Immature natural killer cell (primary cell): ENCODE measurements around the gene CCDC9B. TPM values are rescaled to one million over a fixed set of nuclear protein-coding genes. Genes with fewer than 3 reads are reported as not detected.

Experiments
- DNase-seq, 3 donors: peaks; one replicate each; pipeline ENCODE4 v3.0.0; 2022; ENCODE audit warnings: mixed read lengths in 1 of 3
- H3K27ac Mint-ChIP-seq, 6 donors: one replicate each; pipeline ENCODE4 v1.8.0; 2020; ENCODE audit warnings: mixed read lengths in 6 of 6, mild to moderate bottlenecking in 5 of 6, inconsistent platforms in 4 of 6, moderate library complexity in 3 of 6
- H3K27me3 Mint-ChIP-seq, 3 donors: one replicate each; pipeline ENCODE4 v1.8.0; 2020 to 2021; ENCODE audit warnings: low read depth in 3 of 3, mild to moderate bottlenecking in 3 of 3, mixed read lengths in 3 of 3, moderate library complexity in 3 of 3, inconsistent platforms in 1 of 3
- H3K36me3 Mint-ChIP-seq, 3 donors: one replicate each; pipeline ENCODE4 v1.8.0; 2020; ENCODE audit warnings: mixed read lengths in 3 of 3, inconsistent platforms in 2 of 3, mild to moderate bottlenecking in 2 of 3
- H3K4me1 Mint-ChIP-seq, 2 donors: one replicate each; pipeline ENCODE4 v1.8.0; 2020; ENCODE audit warnings: inconsistent platforms in 2 of 2, mild to moderate bottlenecking in 2 of 2, mixed read lengths in 2 of 2, moderate library complexity in 1 of 2
- H3K4me3 Mint-ChIP-seq, 5 donors: one replicate each; pipeline ENCODE4 v1.8.0; 2020; ENCODE audit warnings: mild to moderate bottlenecking in 5 of 5, mixed read lengths in 5 of 5, inconsistent platforms in 3 of 5, moderate library complexity in 3 of 5
- H3K9me3 Mint-ChIP-seq, 6 donors: one replicate each; pipeline ENCODE4 v1.8.0; 2020; ENCODE audit warnings: mild to moderate bottlenecking in 6 of 6, mixed read lengths in 6 of 6, inconsistent platforms in 4 of 6, moderate library complexity in 3 of 6
- polyA plus RNA-seq, 3 donors: library from polyadenylated mRNA; unstranded; fragments of 300-500 nt; fragmentation: Illumina TruSeq; gene quantifications; one replicate each; pipeline ENCODE4 v1.2.3, GENCODE V29; 2021

Gene CCDC9B
- polyA plus RNA-seq, 3 donors from 2014 or later = 0.09 to 0.46 TPM; not detected in 1

DNA sequence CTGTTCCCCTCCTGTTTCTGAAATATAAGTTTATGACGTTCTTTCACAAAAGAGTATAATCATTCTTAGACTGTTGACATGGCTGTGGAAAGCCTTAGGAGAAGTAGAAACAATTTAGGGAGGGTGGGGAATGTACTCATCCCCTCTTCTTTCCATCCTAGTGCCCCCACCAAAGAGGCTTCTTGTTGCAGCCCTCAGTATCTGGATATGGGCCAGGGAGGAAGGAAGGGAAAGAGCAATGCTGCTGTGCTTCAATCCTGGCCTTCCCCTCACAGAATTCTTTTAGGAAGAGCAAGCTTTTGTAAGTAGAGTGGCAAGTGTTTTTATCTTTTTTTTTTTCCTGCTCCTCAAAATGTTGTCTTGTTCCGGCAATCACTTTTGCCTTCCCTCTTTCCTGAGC lies 15.6 kb downstream of the CCDC9B start:
- Mint-ChIP-seq H3K4me1 (peaks cover 56 to 61% of the 10 kb centered on the region in 2 donors), H3K27me3 (peaks cover 4 to 8% (median 6%) of the 10 kb centered on the region in 3 donors), H3K4me3 (peak overlapping the region; percentile 77 to 82 (median 80)), H3K27ac (peak overlapping the region in 3 of 6 donors; percentile 20 to 30 (median 26)), H3K36me3 (peaks cover 0 to 4% (median 0%) of the 10 kb centered on the region in 3 donors), H3K9me3 (no peaks in the 10 kb centered on the region)
- no peak for DNase-seq

DNA sequence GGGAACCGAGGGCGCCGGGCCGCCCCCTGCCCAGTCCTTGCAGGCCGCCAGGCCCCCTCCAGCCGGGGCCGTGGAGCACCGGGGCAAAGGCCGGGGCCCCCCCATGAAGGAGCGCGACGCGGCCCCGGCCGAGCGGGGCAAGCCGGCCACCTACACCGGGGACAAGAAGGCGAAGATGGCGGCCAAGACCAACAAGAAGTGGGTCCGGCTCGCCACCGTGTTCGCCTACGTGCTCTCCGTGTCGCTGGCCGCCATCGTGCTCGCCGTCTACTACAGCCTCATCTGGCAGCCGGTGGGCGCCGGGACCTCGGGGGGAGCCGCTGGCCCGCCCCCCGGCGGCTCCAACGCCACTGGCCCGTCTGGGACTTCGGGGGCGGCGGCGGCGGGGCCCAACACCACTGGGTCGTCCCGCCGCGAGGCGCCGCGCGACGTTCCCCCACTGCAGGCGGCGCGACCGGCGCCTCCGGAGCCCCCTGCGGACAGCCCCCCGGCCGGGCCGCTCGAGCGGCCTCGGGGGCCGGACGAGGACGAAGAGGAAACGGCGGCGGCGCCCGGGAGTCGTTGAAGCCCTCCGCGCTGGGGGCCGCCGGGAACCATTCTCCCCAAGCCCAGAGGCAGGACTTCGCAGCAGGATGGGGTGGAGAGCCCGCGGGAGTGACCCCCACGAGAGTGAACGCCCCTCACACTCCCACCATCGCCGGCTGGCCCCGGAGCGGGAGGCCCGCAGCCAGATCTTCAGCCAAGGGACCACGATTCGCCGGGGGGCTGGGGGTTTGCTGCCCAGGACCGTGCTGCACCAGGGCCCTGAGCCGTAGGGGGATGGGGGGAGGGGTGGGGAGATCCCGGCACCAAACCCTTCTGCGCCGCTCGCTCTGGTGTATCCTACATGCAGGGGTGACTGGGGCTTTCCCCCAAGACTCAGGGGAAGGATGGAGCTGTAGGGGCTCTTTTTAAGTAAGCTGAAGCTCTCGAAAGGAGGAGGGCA lies 16.5 kb downstream of the CCDC9B start:
- Mint-ChIP-seq H3K4me3 (peak overlapping the region; percentile 77 to 82 (median 80)), H3K36me3 (peaks cover 0 to 4% (median 0%) of the 10 kb centered on the region in 3 donors), H3K4me1 (peaks cover 56 to 64% of the 10 kb centered on the region in 2 donors), H3K9me3 (no peaks in the 10 kb centered on the region), H3K27me3 (peaks cover 6 to 8% (median 6%) of the 10 kb centered on the region in 3 donors), H3K27ac (peak overlapping the region in 2 of 6 donors; percentile 20 to 46)
- DNase-seq = peak in 1 of 3 donors; percentile 37

DNA sequence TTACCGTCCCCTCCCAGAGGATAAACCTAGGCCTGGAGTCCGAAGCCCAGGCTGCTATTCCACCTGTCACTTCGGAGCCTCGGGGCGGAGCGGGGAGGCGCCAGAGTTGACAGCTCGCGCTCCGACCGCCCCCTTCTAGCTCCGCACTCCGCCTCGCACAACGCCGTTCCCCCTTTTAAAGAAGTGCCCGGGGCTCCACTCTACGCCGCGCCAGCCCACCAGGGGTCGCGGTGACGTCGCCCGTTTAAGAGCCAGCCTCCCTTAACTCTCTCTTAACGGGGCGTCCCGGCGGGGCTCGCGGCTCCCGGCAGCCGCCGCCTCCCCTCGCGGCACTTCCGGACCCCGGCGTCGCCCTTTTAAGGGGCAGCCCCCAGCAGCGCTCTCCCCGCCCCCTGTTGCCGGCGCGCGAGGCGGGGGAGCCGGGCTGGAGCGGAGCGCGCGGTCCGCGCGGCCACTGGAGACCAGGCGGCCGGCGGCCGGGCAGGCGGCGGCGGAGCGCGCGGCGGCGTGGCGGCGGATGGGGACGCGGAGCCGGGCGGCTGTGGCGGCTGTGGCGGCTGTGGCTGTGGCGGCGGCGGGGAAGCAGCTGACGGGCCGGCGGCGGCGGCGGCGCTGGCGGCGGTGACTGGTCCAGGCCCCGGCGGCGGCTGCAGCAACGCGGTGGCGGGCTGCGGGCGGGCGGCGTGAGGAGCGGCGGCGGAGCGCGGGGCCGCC lies 17.3 kb downstream of the CCDC9B start, which contains the start of gene INAFM2:
Gene INAFM2, plus strand, starts transcription at position 454 of the 714 bp plus-strand sequence. CDS start 364 bp downstream, outside the sequence.
- H3K4me3 Mint-ChIP-seq = peak within 1 kb of the TSS; percentile 82 to 89 (median 86)
- H3K36me3 Mint-ChIP-seq = peaks cover 0 to 4% (median 0%) of the 10 kb centered on the region in 3 donors
- peak within 1 kb of the TSS; percentile 44 to 90 (median 76) for H3K27ac Mint-ChIP-seq
- H3K27me3 Mint-ChIP-seq = peaks cover 6 to 8% (median 6%) of the 10 kb centered on the region in 3 donors
- no peaks in the 10 kb centered on the region for H3K9me3 Mint-ChIP-seq
- peak; percentile 88 to 93 (median 92) for DNase-seq
- H3K4me1 Mint-ChIP-seq = peaks cover 56 to 57% of the 10 kb centered on the region in 2 donors

DNA sequence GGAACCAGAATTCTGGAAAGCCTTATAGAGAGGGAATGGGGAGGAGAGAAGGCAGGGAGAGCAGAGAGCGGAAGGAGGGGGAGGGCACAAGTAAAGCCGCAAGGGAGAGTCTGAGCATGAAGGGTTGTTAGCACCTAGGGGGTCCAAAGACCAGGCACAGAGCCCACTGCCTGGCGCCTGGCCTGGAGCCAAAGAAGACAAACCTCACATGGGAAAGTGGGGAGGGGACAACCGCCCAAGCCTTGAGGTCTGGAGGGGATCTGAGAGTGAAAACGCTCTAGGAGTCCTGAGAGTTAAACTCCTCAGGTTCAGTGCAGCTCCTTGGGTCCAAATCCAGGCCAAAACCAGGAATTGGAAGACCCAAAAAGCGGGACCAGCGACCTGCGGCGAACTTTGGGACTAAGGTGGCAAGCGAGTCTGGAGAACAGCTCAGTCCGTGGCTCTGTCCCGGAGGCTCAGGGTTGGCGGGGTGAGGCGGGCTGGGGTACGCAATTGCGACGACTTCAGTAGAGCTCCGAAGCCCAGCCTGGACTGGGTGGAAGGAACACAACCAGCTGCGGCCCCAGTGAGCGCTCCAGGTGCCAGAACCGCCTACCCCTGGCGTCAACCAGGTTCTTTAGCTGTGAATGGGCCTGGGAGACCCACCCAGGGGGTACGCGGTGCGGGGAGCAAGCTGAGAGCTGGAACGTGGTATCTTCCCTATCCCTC lies 18.1 kb downstream of the CCDC9B start:
- H3K4me1 Mint-ChIP-seq = peaks cover 48 to 52% of the 10 kb centered on the region in 2 donors
- peak overlapping the region; percentile 60 to 89 (median 86) for H3K4me3 Mint-ChIP-seq
- H3K36me3 Mint-ChIP-seq = peaks cover 0 to 4% (median 0%) of the 10 kb centered on the region in 3 donors
- no peaks in the 10 kb centered on the region for H3K9me3 Mint-ChIP-seq
- H3K27me3 Mint-ChIP-seq = peaks cover 5 to 8% (median 6%) of the 10 kb centered on the region in 3 donors
- no peak for DNase-seq
- H3K27ac Mint-ChIP-seq = peak overlapping the region; percentile 44 to 90 (median 76)

DNA sequence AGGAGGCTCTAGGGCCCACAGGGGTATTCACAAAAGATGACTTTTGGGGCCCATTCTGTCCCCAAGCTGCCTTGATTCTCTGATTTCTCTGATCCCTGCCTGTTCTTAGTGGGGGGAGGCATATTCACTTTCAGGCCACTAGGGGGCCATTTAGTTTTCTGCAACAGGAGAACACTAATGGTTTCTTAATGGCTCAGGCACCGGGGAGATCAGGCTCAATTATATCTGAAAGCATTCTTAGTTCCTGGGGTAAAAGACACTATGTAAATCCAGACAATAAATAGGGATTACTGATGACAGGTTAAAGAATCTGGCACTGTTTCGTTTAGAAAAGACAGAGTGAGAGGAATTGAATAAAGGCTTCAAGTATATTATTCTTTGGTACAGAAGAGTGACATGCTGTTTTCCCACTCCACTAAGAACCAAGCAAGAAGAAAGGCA lies 19.8 kb downstream of the CCDC9B start:
- peak overlapping the region in 4 of 5 donors; percentile 5 to 60 (median 23) for H3K4me3 Mint-ChIP-seq
- H3K36me3 Mint-ChIP-seq = peaks cover 0 to 4% (median 0%) of the 10 kb centered on the region in 3 donors
- H3K9me3 Mint-ChIP-seq = no peaks in the 10 kb centered on the region
- DNase-seq = peak; percentile 61 to 69 (median 62)
- H3K27ac Mint-ChIP-seq = peak overlapping the region in 5 of 6 donors; percentile 66 to 77 (median 72)
- peaks cover 35 to 46% of the 10 kb centered on the region in 2 donors for H3K4me1 Mint-ChIP-seq
- H3K27me3 Mint-ChIP-seq = peaks cover 5 to 8% (median 7%) of the 10 kb centered on the region in 3 donors

DNA sequence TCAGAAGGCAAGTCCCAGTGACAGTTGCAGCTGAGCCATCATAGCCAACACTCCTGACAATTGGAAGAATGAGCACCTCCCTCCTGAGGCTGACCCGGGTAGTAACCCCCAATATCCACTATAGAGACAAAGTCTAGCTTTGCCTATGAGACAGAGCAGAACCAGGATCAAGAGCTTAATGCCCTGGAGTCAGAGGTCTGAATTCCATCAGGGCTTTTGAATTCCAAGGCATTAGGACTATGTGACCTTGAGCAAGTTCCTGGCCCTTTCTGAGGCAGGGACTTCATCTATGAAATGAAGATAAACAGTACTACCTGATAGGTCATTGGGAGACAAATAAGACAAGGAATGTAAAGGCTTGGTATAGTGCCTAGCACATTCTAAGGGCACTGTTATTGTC lies 20.3 kb downstream of the CCDC9B start:
- no peak overlapping the region for H3K27ac Mint-ChIP-seq
- no peaks in the 10 kb centered on the region for H3K9me3 Mint-ChIP-seq
- peaks cover 0 to 4% (median 0%) of the 10 kb centered on the region in 3 donors for H3K36me3 Mint-ChIP-seq
- peaks cover 5 to 8% (median 7%) of the 10 kb centered on the region in 3 donors for H3K27me3 Mint-ChIP-seq
- DNase-seq = no peak
- H3K4me3 Mint-ChIP-seq = no peak overlapping the region
- H3K4me1 Mint-ChIP-seq = peaks cover 35 to 48% of the 10 kb centered on the region in 2 donors

DNA sequence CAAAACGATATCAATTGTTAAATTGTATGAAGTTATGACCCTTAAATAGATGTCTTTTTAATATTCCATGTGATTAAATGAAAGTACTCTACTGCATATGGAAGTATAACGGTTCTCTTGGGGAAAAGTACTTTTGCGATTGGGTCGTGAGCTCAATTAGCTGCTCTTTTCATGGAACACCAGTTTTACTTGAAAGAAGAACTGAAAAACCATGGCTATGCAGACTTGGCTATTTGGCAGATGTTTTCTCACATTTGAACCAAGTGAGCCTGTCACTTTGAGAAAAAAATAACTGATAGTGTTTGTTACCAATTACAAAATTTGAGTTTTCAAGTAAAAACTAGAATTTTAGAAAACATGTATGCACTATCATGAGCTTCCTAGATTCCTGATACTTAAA lies 23.2 kb downstream of the CCDC9B start:
- no peaks in the 10 kb centered on the region for H3K36me3 Mint-ChIP-seq
- peaks cover 5 to 6% (median 6%) of the 10 kb centered on the region in 3 donors for H3K27me3 Mint-ChIP-seq
- H3K27ac Mint-ChIP-seq = no peak overlapping the region
- DNase-seq = no peak
- H3K9me3 Mint-ChIP-seq = no peaks in the 10 kb centered on the region
- H3K4me1 Mint-ChIP-seq = peaks cover 50 to 62% of the 10 kb centered on the region in 2 donors
- H3K4me3 Mint-ChIP-seq = no peak overlapping the region

DNA sequence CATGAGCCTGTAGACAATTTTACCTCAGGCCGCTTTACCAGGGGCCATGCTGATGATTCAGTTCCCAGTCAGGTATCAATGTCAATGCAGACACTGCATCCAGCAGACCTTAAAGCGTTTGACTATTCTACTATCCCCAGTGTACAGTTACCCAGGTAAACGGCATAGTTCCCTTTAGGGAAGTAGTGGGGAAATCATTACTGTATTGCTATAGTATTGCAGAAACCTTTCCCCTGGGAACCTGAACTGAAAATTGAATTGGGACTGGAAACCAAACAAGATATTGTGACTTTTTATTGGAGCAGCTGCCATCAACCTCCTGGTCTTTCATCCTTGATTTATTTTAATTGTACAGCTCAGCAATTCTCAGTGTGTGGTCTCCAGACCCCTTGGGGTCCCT lies 23.8 kb downstream of the CCDC9B start:
- Mint-ChIP-seq H3K4me1 (peaks cover 56 to 62% of the 10 kb centered on the region in 2 donors), H3K9me3 (no peaks in the 10 kb centered on the region), H3K4me3 (no peak overlapping the region), H3K36me3 (no peaks in the 10 kb centered on the region), H3K27me3 (peaks cover 4 to 6% (median 4%) of the 10 kb centered on the region in 3 donors), H3K27ac (peak overlapping the region in 2 of 6 donors; percentile 62 to 82)
- no peak for DNase-seq

DNA sequence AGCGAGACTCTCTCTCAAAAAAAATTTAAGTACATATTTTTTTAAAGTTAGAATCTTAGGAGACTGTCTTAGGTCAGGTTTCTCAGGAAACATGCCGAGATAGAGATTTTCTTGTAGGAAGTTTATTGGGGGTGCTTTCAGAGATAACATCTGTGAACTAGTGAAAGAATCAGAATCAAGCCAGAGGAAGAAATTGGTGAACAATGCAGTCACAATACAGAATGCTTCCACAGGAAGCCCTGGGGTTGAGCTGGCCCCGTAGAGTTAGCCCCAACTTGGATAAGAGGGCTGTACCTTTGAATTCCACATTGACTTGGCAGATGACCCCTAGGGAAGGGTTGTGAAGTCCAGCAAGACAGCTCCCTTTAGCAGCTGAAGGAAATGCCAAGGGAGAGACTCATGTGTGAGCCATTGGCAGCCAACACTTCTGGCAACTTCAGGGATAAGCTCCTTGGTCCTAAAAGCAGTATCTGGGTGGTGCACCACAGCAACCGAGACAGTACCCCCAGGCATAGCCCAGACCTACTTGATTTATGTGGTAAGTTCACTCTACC lies 25.9 kb downstream of the CCDC9B start:
- Mint-ChIP-seq H3K36me3 (no peaks in the 10 kb centered on the region), H3K9me3 (no peaks in the 10 kb centered on the region), H3K4me1 (peaks cover 59 to 60% of the 10 kb centered on the region in 2 donors), H3K27me3 (peaks cover 0 to 3% (median 3%) of the 10 kb centered on the region in 3 donors), H3K4me3 (peak overlapping the region; percentile 21 to 59 (median 42)), H3K27ac (peak overlapping the region; percentile 78 to 99 (median 94))
- no peak for DNase-seq

DNA sequence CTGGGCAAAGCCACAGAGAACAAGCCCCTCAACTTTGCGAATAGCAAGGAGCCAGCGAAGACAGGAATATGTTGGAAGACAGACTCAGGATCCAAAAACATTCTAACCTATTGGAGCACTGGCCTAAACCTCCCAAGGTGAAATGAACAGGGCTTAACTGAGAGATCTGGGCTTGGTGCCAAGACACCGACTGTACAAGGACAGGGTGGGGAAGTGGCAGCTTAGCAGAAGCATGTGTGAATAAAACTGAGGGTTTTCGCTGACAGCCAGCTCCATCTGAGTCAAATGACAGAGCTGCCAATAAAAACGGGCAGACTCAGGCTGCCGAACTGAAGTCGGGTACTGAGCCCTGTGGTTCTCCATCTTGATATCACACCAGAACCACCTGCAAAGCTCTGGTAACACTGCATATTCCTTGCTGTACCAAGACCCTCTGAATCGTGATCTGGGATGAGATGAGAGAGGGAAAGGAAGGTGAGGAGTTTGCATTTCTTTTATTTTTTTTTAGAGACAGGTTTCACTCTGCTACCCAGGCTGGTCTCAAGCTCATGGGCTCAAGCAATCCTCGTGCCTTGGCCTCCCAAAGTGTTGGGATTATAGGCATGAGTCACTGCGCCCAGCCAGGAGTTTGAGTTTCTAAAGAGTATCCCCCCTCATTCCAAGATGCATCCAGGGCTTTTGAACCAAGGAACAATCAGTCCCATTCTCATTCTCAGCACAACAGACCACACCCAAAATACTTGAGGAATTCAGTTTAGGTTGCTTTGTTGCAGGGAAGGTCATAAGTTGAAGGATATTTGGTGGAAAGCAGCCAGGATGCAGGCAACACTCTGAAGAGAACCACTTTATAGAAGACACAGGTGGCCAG lies 27.0 kb downstream of the CCDC9B start:
- Mint-ChIP-seq H3K4me3 (peak overlapping the region; percentile 79 to 92 (median 84)), H3K27ac (peak overlapping the region; percentile 91 to 99 (median 98)), H3K27me3 (peaks cover 0 to 3% (median 3%) of the 10 kb centered on the region in 3 donors), H3K4me1 (peaks cover 69 to 70% of the 10 kb centered on the region in 2 donors), H3K9me3 (no peaks in the 10 kb centered on the region), H3K36me3 (no peaks in the 10 kb centered on the region)
- DNase-seq = peak; percentile 75 to 87 (median 82)

DNA sequence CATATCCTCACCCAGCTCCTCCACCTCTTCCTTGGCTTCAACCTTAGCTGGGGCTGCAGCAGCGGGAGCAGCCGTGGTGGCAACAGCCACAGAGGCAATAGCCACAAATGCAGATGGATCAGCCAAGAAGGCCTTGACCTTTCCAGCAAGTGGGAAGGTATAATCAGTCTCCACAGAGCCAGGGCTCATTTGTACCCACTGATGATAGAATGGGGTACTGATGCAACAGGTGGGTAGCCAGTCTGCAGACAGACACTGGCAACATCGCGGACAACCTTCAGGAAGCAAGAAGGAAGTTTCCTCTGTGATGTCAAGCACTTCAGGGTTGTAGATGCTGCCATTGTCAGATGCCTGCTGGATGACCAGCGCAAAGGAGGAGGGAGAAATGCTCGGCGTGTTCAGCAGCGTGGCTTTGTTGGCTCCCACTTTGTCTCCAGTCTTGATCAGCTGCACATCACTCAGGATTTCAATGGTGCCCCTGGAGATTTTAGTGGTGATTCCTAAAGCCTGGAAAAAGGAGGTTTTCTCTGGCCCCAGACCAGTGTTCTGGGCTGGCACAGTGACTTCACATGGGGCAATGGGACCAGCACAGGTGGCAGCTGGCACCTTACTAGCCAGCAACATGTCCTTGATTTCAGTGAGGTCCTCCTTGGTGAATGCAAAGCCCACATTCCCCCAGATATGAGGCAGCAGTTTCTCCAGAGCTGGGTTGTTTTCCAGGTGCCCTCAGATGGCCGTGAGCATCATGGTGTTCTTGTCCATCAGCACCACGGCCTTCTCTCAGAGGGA lies 28.2 kb downstream of the CCDC9B start:
- no peaks in the 10 kb centered on the region for H3K36me3 Mint-ChIP-seq
- peak overlapping the region; percentile 46 to 99 (median 94) for H3K27ac Mint-ChIP-seq
- H3K9me3 Mint-ChIP-seq = no peaks in the 10 kb centered on the region
- H3K4me3 Mint-ChIP-seq = peak overlapping the region in 4 of 5 donors; percentile 79 to 92 (median 84)
- no peak for DNase-seq
- H3K27me3 Mint-ChIP-seq = peaks cover 2 to 3% (median 3%) of the 10 kb centered on the region in 3 donors
- peaks cover 75 to 76% of the 10 kb centered on the region in 2 donors for H3K4me1 Mint-ChIP-seq
